GM19099 (cell line): ENCODE results near the gene SYNE1.

Experiments used
- POLR2A ChIP-seq: IDR thresholded peaks from 3 replicates; pipeline ENCODE4 v1.6.1; 2011; ENCODE audit warnings: low read depth; ENCODE audit not compliant: insufficient read length; ENCODE audit errors: extremely low read depth

The SYNE1 gene

GRCh38 chr6:152221806-152222628 lies 415.1 kb downstream of the SYNE1 start:
- TF ChIP-seq POLR2A: no peak

GRCh38 chr6:152220786-152221185 lies 416.4 kb downstream of the SYNE1 start:
- no peak for TF ChIP-seq POLR2A

GRCh38 chr6:152218887-152219286 lies 418.3 kb downstream of the SYNE1 start:
- no peak for TF ChIP-seq POLR2A

GRCh38 chr6:152212437-152212836 lies 424.7 kb downstream of the SYNE1 start:
- no peak for TF ChIP-seq POLR2A

- no peak for TF ChIP-seq POLR2A
Measured at GRCh38 chr6:152209211-152209610, 428.0 kb downstream of the SYNE1 start.

- no peak for TF ChIP-seq POLR2A
Measured at GRCh38 chr6:152207915-152208714, 429.0 kb downstream of the SYNE1 start.

- no peak for TF ChIP-seq POLR2A
Measured at GRCh38 chr6:152206072-152206818, 430.9 kb downstream of the SYNE1 start.

- no peak for TF ChIP-seq POLR2A
Measured at GRCh38 chr6:152204591-152204990, 432.6 kb downstream of the SYNE1 start.

GRCh38 chr6:152201120-152201519 lies 436.0 kb downstream of the SYNE1 start:
- no peak for TF ChIP-seq POLR2A

GRCh38 chr6:152195896-152196295 lies 441.3 kb downstream of the SYNE1 start:
- TF ChIP-seq POLR2A: no peak

GRCh38 chr6:152189736-152190135 lies 447.4 kb downstream of the SYNE1 start:
- TF ChIP-seq POLR2A: no peak

- TF ChIP-seq POLR2A: no peak
Measured at GRCh38 chr6:152188011-152188410, 449.2 kb downstream of the SYNE1 start.

- no peak for TF ChIP-seq POLR2A
Measured at GRCh38 chr6:152186840-152187239, 450.3 kb downstream of the SYNE1 start.

- no peak for TF ChIP-seq POLR2A
Measured at GRCh38 chr6:152184917-152185574, 452.1 kb downstream of the SYNE1 start.

- TF ChIP-seq POLR2A: no peak
Measured at GRCh38 chr6:152184573-152184916, 452.6 kb downstream of the SYNE1 start.
